ENCODE measurements around the gene SRPK1.

Gene SRPK1

DNA sequence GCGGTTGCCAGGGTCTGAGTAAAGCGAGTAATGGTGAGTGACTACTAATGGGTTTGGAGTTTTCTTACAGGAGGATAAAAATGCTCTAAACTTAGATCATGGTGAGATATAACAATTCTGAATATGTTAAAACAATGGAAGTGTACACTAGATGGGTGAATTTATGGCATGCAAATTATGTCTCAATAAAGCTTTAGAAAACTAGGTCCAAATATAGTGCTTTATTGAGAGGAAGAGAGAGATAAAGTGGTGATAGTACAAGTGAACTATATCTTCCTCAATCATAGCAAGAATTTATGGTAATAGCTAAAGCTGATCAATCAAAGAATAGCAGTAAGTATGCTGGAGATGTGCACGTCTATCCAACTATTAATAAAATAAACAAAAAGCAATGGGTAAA lies 23.9 kb downstream of the SRPK1 start:
- DNase-seq, result no peak

GRCh38 chr6:35896228-35896627 lies 24.7 kb downstream of the SRPK1 start:
- no peak for DNase-seq

- no peak for DNase-seq
Observed at GRCh38 chr6:35895560-35895959, 25.3 kb downstream of the SRPK1 start.

GRCh38 chr6:35894776-35895175 lies 26.1 kb downstream of the SRPK1 start:
- DNase-seq, result no peak

DNA sequence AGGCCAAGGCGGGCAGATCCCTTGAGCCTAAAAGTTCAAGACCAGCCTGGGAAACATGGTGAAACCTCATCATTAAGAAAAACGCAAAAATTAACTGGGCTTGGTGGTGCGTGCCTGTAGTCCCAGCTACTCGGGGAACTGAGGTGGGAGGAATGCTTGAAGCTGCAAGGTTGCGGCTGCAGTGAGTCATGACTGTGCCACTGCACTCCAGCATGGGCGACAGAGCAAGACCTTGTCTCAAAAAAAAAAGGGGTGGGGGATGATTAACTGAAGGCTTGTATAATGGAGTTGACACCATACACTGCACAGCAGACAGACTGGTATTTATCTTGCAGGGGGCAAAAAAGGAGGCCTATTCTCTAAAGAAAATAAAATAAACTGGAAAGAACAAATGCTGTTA lies 27.7 kb downstream of the SRPK1 start:
- no peak for DNase-seq

GRCh38 chr6:35892482-35892881 lies 28.4 kb downstream of the SRPK1 start:
- DNase-seq, result no peak

- DNase-seq, result no peak
Observed at GRCh38 chr6:35879151-35879550, 41.7 kb downstream of the SRPK1 start.

GRCh38 chr6:35876902-35877301 lies 44.0 kb downstream of the SRPK1 start:
- no peak for DNase-seq

DNA sequence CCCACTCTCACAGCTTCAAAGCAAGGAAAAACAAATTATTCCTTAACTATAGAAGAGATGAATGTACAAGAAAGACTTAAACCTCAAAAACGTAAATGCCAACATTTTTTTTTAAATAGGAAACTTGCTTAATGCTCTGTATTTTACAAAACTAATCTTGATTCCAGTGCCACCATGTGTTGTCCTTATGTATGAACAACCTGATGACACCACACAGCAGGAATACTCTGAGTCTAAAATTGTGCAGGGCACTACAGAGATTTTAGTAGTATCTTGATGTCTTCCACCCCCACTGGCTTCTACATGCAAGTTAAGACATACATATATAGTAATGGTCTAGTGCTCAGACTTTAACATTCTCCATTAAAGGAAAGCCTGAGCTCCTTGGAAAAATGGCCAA lies 46.2 kb downstream of the SRPK1 start:
- DNase-seq, result no peak

DNA sequence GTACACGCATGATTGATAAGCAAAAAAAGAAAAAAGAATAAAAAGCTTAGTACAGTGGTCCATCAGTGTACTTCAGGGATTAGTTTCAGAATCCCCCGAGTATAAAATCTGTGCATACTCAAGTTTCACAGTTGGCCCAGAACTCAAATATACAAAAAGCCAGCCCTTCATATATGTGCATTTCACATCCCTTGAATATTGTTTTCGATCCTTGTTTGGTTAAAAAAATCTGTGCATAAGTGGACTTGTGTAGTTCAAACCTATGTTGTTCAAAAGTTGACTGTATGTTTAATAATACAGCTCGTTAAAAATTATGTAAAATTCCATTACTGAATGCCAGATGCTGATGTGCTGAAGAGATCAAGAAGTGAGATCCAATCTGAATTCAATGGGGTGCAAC lies 61.5 kb downstream of the SRPK1 start:
- no peak for DNase-seq

DNA sequence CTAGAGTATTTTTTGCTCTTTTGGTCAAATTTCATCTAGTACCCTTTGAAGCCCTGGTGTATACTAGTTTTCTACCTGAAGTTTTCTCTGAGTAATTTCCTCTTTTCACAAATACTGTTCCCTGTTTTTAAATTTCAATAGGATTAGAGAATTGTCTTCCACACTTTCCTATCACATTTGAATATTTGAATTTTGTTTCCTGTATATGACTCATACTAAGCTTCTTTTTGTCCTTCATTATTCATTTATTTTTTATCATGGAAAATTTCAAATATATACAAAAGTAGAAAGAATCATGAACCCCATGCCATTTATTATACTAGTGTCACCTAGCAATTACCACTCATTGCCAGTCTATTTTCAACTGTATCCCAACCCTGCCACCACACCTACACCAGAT lies 63.0 kb downstream of the SRPK1 start:
- DNase-seq, result no peak

GRCh38 chr6:35856250-35856649 lies 64.6 kb downstream of the SRPK1 start:
- DNase-seq, result no peak

GRCh38 chr6:35852994-35853393 lies 67.9 kb downstream of the SRPK1 start:
- DNase-seq, result no peak

DNA sequence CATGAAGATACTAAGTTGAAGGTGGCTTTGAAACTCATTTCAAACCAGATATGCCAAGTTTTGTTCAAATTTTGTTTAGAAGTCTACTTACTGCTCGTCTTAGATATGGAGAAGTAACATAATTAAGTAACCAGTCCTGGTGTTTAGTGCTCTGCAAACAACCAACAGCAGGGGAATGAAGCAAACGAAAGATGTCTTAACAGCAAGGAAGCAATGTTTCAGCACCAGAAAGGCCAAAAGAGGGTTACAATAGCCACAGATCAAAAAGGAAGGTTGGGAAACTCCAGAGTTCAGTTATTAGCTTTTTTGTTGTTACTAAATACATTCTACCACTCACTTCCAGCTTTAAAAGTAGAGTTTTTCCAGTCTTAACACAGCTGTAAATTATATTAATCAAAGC lies 70.7 kb downstream of the SRPK1 start:
- no peak for DNase-seq

- DNase-seq, result no peak
Observed at GRCh38 chr6:35844290-35844689, 76.6 kb downstream of the SRPK1 start.

GRCh38 chr6:35842381-35842780 lies 78.5 kb downstream of the SRPK1 start:
- no peak for DNase-seq

DNA sequence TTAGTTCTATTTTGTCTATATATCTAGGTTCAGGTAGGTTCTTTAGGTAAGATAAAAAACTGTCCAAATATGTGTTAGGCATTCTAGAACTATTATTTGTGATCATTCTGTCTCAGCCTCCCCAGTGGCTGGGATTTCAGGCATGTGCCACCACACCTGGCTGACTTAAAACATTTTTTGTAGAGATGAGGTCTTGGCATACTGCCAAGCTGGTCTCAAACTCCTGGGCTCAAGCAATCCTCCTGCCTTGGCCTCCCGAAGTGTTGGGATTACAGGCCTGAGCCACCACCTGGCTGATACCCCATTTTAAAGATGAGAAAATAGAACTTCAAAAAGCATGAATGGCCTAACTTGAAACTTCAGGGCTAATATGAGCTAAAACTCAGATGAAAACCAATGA lies 81.9 kb downstream of the SRPK1 start:
- DNase-seq, result no peak

DNA sequence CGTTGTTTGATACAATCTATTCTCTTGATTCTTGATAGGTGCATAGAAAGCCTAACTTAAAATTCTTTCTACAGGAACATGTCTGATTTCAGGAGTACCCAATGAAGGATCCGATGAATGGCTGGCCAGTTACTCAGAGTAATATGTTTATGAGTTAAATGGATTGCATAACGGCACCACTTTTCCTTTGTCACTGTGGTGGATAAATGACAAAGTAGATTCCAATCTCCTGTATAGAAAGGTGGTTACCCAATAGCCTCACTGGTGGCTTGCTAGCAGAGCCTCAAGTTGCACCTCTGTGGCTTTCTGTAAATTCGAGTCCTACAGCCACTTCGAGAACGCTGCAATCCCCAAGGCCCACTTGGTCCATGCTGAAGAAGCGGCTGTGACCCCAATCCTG lies 87.4 kb downstream of the SRPK1 start:
- DNase-seq, result no peak

DNA sequence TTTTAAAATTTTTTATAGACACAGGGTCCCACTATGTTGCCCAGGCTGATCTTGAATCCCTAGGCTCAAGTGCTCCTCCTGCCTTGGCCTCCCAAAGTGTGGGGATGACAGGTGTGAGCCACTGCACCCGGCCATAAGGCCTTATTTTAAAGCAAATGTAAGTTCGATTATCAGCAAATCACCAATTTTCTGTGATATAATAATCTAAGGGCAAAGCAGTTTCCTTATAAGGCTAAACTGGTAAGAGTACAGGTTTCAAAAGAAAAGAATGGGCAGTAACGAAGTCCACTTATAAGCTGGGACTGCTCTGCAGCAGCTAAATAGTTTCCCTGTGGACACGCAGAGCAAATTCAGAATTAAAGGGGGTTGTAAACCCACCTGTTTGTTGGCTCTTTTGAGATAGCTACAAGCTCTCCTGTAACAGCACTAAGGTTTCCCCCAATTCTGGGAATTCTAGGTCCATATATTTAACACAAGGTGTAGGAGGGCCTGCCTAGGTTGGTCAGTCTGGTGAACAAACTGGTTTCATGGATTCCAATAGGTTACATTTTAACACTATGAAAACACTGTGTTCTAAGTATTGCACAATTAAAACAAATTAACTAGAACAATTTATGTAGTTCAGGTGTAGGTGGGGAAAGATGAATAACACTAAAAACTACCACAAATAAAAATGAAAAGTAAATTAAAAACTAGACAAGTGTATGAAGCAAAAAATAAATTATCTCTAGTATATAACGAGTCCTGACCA lies 89.5 kb downstream of the SRPK1 start:
- no peak for DNase-seq

DNA sequence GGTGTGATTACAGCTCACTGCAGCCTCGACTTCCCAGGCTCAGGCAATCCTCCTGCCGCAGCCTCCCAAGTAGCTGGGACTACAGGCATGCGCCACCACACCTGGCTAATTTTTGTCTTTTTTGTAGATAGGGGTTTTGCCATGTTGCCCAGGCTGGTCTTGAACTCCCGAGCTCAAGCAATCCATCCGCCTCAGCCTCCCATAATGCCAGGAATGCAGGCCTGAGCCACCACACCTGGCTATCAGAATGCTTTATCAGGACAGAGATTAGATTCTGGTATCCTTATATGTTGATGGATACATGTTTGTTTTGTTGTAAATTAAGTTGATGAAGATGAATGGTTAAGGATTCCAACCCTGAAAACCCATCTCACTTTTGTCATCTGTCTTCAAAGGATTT lies 91.6 kb downstream of the SRPK1 start:
- DNase-seq, result no peak

DNA sequence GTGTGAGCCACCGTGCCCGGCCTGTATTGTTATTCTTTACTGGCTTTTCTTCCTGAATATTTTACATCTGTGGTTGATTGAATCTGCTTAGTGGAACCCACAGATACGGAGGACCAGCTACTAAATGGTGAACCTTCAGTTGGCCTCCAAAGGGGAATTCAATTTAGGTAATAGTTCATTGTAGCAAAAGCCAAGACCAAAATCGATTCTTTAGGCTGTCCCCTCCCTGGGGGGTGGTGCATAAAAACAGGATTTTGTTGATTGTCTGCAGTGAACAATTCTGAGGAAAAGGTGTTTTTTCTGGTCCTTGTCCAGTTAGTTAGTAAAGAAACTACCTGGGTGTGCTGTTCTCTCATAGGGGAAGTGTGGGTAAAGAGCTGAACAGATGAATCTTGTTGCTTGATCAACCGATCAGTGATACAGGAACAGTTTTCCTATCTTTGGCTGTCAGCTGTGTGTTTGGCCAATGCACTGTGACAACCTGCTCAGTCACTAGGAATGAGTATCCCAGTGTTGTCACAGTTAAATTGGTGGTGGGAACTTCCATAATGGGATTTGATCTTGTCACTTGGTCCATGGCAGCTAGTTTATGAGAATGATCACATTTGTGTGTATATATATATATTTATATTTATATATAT lies 96.2 kb downstream of the SRPK1 start:
- DNase-seq, result no peak

GRCh38 chr6:35823601-35824000 lies 97.3 kb downstream of the SRPK1 start:
- no peak for DNase-seq

- no peak for DNase-seq
Observed at GRCh38 chr6:35817515-35817914, 103.4 kb downstream of the SRPK1 start.

GRCh38 chr6:35811699-35811995 lies 109.3 kb downstream of the SRPK1 start:
- no peak for DNase-seq

Measured in NCI-H446 (cell line).